Astrocyte (in vitro differentiated cells and primary cell): ENCODE results near the gene C2orf42.
"Not testable (repeated sequence)": the region's sequence is repeated elsewhere in the genome, so short reads cannot be mapped to it uniquely, and the experiment has no call there.

ENCODE experiments used
- EZH2 ChIP-seq: IDR thresholded peaks from 2 replicates; pipeline ENCODE4 v1.6.1; 2012; ENCODE audit warnings: mild to moderate bottlenecking, low read length, inconsistent platforms; ENCODE audit not compliant: insufficient read depth
- TF ChIP-seq, protein P1 (sequence below): IDR thresholded peaks from 2 replicates; pipeline ENCODE4 v1.5.1; 2011; ENCODE audit warnings: low read depth, mild to moderate bottlenecking, inconsistent platforms, low read length, moderate library complexity; ENCODE audit not compliant: insufficient read depth

GRCh38 chr2:70110397-70110796 is 80.4 kb downstream of the C2orf42 start:
- TF ChIP-seq, protein P1, sequence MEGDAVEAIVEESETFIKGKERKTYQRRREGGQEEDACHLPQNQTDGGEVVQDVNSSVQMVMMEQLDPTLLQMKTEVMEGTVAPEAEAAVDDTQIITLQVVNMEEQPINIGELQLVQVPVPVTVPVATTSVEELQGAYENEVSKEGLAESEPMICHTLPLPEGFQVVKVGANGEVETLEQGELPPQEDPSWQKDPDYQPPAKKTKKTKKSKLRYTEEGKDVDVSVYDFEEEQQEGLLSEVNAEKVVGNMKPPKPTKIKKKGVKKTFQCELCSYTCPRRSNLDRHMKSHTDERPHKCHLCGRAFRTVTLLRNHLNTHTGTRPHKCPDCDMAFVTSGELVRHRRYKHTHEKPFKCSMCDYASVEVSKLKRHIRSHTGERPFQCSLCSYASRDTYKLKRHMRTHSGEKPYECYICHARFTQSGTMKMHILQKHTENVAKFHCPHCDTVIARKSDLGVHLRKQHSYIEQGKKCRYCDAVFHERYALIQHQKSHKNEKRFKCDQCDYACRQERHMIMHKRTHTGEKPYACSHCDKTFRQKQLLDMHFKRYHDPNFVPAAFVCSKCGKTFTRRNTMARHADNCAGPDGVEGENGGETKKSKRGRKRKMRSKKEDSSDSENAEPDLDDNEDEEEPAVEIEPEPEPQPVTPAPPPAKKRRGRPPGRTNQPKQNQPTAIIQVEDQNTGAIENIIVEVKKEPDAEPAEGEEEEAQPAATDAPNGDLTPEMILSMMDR, result not testable (repeated sequence)
- not testable (repeated sequence) for TF ChIP-seq EZH2
